WTC11 (cell line): ENCODE data around the gene TOR1A.

Experiments used
- ESRRA ChIP-seq: sonication (generic); formaldehyde crosslinking; IDR thresholded peaks from 2 replicates; pipeline ENCODE4 v1.8.1; 2022; ENCODE audit warnings: mild to moderate bottlenecking, missing genetic modification reagents, borderline replicate concordance
- NR3C1 ChIP-seq: sonication (generic); formaldehyde crosslinking; conservative IDR thresholded peaks from 2 replicates; pipeline ENCODE4 v1.8.1; 2023; ENCODE audit warnings: low read depth, mild to moderate bottlenecking, missing genetic modification reagents
- SMAD4 ChIP-seq: sonication (generic); formaldehyde crosslinking; IDR thresholded peaks from 2 replicates; pipeline ENCODE4 v1.8.0; 2022; ENCODE audit warnings: mild to moderate bottlenecking, missing genetic modification reagents
- SP1 ChIP-seq: sonication (generic); formaldehyde crosslinking; conservative IDR thresholded peaks from 2 replicates; pipeline ENCODE4 v1.8.1; 2022; ENCODE audit warnings: missing genetic modification reagents
- TF ChIP-seq, protein P1 (sequence below): sonication (generic); formaldehyde crosslinking; IDR thresholded peaks from 2 replicates; pipeline ENCODE4 v1.8.1; 2023; ENCODE audit warnings: mild to moderate bottlenecking, missing genetic modification reagents, moderate library complexity
- TF ChIP-seq, protein P2 (sequence below): fragments of 200-600 bp; IDR thresholded peaks from 2 replicates; pipeline ENCODE4 v1.8.0; 2022; ENCODE audit warnings: antibody characterized with exemption
- TF ChIP-seq, protein P3 (sequence below): sonication (generic); formaldehyde crosslinking; IDR thresholded peaks from 2 replicates; pipeline ENCODE4 v1.8.0; 2022; ENCODE audit warnings: mild to moderate bottlenecking, missing genetic modification reagents
- TF ChIP-seq, protein P4 (sequence below): sonication (generic); formaldehyde crosslinking; IDR thresholded peaks from 2 replicates; pipeline ENCODE4 v1.8.1; 2022; ENCODE audit warnings: mild to moderate bottlenecking, missing genetic modification reagents, moderate library complexity, borderline replicate concordance
- TF ChIP-seq, protein P5 (sequence below): sonication (generic); formaldehyde crosslinking; IDR thresholded peaks from 2 replicates; pipeline ENCODE4 v1.8.1; 2022; ENCODE audit warnings: mild to moderate bottlenecking, moderate library complexity, missing genetic modification reagents
- TF ChIP-seq, protein P6 (sequence below): sonication (generic); formaldehyde crosslinking; IDR thresholded peaks from 2 replicates; pipeline ENCODE4 v1.8.1; 2023; ENCODE audit warnings: mild to moderate bottlenecking, missing genetic modification reagents, moderate library complexity
- TF ChIP-seq, protein P7 (sequence below): sonication (generic); formaldehyde crosslinking; IDR thresholded peaks from 2 replicates; pipeline ENCODE4 v1.8.1; 2023; ENCODE audit warnings: mild to moderate bottlenecking, moderate library complexity, missing genetic modification reagents

DNA sequence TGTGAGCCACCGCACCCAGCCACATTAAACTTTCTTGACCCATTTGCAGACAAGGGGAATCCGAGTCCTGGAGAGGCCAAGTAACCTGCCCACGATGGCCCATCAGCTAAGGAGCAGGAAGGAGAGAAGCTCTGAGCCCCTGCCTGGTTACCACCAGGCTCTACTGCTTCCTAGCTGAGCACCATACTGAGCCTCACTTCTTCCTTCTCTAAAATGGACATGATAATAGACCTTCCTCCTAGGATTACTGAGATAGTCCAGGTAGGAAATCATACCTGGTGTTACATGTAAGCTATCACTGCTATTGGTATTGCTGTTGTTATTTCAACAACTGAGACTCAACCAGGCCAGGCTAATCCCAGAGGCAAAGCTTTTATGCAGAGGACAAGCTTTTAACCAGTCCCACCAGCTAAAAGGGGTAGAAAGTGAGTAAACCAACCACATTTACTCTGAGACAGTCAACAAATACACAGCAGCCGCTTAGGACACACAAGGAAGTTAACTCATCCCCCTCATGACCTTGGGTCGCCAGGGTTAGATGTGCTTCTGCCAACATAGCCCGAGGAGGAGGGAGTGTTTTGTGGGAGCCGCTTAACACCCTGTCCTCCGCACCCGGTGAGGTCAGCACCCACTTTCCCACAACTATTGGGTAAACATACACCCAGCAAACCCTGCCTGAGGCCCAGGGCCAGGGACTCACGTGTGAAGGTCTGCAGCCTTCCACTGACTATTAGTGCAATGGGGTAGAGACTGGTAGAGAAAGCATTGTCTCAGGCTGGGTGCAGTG is 50.5 kb downstream of the TOR1A start:
- TF ChIP-seq, protein P1, sequence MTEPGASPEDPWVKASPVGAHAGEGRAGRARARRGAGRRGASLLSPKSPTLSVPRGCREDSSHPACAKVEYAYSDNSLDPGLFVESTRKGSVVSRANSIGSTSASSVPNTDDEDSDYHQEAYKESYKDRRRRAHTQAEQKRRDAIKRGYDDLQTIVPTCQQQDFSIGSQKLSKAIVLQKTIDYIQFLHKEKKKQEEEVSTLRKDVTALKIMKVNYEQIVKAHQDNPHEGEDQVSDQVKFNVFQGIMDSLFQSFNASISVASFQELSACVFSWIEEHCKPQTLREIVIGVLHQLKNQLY = no peak
- TF ChIP-seq, protein P2, sequence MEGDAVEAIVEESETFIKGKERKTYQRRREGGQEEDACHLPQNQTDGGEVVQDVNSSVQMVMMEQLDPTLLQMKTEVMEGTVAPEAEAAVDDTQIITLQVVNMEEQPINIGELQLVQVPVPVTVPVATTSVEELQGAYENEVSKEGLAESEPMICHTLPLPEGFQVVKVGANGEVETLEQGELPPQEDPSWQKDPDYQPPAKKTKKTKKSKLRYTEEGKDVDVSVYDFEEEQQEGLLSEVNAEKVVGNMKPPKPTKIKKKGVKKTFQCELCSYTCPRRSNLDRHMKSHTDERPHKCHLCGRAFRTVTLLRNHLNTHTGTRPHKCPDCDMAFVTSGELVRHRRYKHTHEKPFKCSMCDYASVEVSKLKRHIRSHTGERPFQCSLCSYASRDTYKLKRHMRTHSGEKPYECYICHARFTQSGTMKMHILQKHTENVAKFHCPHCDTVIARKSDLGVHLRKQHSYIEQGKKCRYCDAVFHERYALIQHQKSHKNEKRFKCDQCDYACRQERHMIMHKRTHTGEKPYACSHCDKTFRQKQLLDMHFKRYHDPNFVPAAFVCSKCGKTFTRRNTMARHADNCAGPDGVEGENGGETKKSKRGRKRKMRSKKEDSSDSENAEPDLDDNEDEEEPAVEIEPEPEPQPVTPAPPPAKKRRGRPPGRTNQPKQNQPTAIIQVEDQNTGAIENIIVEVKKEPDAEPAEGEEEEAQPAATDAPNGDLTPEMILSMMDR = no peak
- no peak for TF ChIP-seq SMAD4 (CRISPR knock-in tag)
- TF ChIP-seq, protein P3, sequence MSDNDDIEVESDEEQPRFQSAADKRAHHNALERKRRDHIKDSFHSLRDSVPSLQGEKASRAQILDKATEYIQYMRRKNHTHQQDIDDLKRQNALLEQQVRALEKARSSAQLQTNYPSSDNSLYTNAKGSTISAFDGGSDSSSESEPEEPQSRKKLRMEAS (CRISPR knock-in tag) = no peak
- TF ChIP-seq ESRRA (CRISPR knock-in tag) = no peak
- TF ChIP-seq, protein P4, sequence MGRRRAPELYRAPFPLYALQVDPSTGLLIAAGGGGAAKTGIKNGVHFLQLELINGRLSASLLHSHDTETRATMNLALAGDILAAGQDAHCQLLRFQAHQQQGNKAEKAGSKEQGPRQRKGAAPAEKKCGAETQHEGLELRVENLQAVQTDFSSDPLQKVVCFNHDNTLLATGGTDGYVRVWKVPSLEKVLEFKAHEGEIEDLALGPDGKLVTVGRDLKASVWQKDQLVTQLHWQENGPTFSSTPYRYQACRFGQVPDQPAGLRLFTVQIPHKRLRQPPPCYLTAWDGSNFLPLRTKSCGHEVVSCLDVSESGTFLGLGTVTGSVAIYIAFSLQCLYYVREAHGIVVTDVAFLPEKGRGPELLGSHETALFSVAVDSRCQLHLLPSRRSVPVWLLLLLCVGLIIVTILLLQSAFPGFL (CRISPR knock-in tag) = no peak
- TF ChIP-seq, protein P5, sequence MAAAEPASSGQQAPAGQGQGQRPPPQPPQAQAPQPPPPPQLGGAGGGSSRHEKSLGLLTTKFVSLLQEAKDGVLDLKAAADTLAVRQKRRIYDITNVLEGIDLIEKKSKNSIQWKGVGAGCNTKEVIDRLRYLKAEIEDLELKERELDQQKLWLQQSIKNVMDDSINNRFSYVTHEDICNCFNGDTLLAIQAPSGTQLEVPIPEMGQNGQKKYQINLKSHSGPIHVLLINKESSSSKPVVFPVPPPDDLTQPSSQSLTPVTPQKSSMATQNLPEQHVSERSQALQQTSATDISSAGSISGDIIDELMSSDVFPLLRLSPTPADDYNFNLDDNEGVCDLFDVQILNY (CRISPR knock-in tag) = no peak
- TF ChIP-seq, protein P6, sequence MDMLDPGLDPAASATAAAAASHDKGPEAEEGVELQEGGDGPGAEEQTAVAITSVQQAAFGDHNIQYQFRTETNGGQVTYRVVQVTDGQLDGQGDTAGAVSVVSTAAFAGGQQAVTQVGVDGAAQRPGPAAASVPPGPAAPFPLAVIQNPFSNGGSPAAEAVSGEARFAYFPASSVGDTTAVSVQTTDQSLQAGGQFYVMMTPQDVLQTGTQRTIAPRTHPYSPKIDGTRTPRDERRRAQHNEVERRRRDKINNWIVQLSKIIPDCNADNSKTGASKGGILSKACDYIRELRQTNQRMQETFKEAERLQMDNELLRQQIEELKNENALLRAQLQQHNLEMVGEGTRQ = no peak
- TF ChIP-seq, protein P7, sequence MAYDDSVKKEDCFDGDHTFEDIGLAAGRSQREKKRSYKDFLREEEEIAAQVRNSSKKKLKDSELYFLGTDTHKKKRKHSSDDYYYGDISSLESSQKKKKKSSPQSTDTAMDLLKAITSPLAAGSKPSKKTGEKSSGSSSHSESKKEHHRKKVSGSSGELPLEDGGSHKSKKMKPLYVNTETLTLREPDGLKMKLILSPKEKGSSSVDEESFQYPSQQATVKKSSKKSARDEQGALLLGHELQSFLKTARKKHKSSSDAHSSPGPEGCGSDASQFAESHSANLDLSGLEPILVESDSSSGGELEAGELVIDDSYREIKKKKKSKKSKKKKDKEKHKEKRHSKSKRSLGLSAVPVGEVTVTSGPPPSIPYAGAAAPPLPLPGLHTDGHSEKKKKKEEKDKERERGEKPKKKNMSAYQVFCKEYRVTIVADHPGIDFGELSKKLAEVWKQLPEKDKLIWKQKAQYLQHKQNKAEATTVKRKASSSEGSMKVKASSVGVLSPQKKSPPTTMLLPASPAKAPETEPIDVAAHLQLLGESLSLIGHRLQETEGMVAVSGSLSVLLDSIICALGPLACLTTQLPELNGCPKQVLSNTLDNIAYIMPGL (CRISPR knock-in tag) = no peak
- no peak for TF ChIP-seq SP1
- no peak for TF ChIP-seq NR3C1
